Upper lobe of left lung (tissue), 6 donors: ENCODE measurements around the gene POLD2. TPM values are rescaled to one million over a fixed set of nuclear protein-coding genes. Genes with fewer than 3 reads are reported as not detected.

Experiments used
- ATAC-seq, 2 donors: fragments of 200-7000 bp; cut with Tn5 transposase; one replicate each; pipeline ENCODE4 v1.9.1; 2022; ENCODE audit warnings: mild to moderate bottlenecking in 2 of 2, moderate library complexity in 2 of 2; ENCODE audit not compliant: low FRiP score in 2 of 2
- DNase-seq, 2 donors: peaks; one replicate each; pipeline ENCODE4 v3.0.0-alpha.2; 2019 to 2020
- H3K27ac ChIP-seq, 4 donors: fragments of 200-600 bp; sonication (generic); one replicate each; pipeline ENCODE4 v1.5.1; 2016 to 2019
- H3K27me3 ChIP-seq, 4 donors: fragments of 200-600 bp; sonication (generic); one replicate each; pipeline ENCODE4 v1.5.1; 2017 to 2019
- H3K36me3 ChIP-seq, 4 donors: fragments of 200-600 bp; sonication (generic); one replicate each; pipeline ENCODE4 v1.5.1; 2016 to 2019
- H3K4me1 ChIP-seq, 4 donors: fragments of 200-600 bp; sonication (generic); one replicate each; pipeline ENCODE4 v1.5.1; 2018 to 2019
- H3K4me3 ChIP-seq, 4 donors: fragments of 200-600 bp; sonication (generic); one replicate each; pipeline ENCODE4 v1.5.1; 2017 to 2019; ENCODE audit warnings: mild to moderate bottlenecking in 2 of 4, moderate library complexity in 1 of 4
- H3K9me3 ChIP-seq, 4 donors: fragments of 200-600 bp; sonication (generic); one replicate each; pipeline ENCODE4 v1.5.1; 2018 to 2019
- EP300 ChIP-seq, 4 donors: sonication (generic); formaldehyde crosslinking; IDR thresholded peaks; one replicate each; pipeline ENCODE4 v1.5.1; 2017; ENCODE audit warnings: antibody characterized with exemption in 4 of 4, control low read depth in 2 of 4
- POLR2A ChIP-seq, 4 donors: fragments of 450-650 bp; IDR thresholded peaks; one replicate each; pipeline ENCODE4 v1.5.1; 2016 to 2017; ENCODE audit warnings: antibody characterized with exemption in 4 of 4, mild to moderate bottlenecking in 2 of 4
- POLR2AphosphoS5 ChIP-seq, 2 donors: sonication (generic); formaldehyde crosslinking; IDR thresholded peaks; one replicate each; pipeline ENCODE4 v1.5.1; 2017; ENCODE audit warnings: antibody characterized with exemption in 2 of 2
- WGBS, 2 donors: methylation state at CpG; one replicate each; pipeline ENCODE4 v1.1.5; 2017 to 2018; 5-methylcytosine and 5-hydroxymethylcytosine counted together
- total RNA-seq, 6 donors: library from RNA; depleted of rRNA in 4 of 6; stranded (reverse); fragments of >200 nt in 4 of 6; gene quantifications; one replicate each; pipeline versions ENCODE4 v1.1.0 to v1.2.1, GENCODE V29; 2016 to 2021
- TF ChIP-seq, protein P1 (sequence below), 6 experiments: fragments of 450-650 bp in 4 of 6; fragments of 200-600 bp in 2 of 6; sonication (generic) in 2 of 6; IDR thresholded peaks; one replicate each; pipeline ENCODE4 v1.5.1; 2016 to 2019; ENCODE audit warnings: antibody characterized with exemption in 6 of 6
- donor health status: DM: no; HTN: no; CAD: no; lungs with moderate emphysema.
- donor health status: DM: no; HTN: yes; CAD: no; lungs with severe emphysema.

The POLD2 gene
- total RNA-seq, 6 donors from 2014 or later, result 27.2 to 70.1 (median 52.5) TPM

DNA sequence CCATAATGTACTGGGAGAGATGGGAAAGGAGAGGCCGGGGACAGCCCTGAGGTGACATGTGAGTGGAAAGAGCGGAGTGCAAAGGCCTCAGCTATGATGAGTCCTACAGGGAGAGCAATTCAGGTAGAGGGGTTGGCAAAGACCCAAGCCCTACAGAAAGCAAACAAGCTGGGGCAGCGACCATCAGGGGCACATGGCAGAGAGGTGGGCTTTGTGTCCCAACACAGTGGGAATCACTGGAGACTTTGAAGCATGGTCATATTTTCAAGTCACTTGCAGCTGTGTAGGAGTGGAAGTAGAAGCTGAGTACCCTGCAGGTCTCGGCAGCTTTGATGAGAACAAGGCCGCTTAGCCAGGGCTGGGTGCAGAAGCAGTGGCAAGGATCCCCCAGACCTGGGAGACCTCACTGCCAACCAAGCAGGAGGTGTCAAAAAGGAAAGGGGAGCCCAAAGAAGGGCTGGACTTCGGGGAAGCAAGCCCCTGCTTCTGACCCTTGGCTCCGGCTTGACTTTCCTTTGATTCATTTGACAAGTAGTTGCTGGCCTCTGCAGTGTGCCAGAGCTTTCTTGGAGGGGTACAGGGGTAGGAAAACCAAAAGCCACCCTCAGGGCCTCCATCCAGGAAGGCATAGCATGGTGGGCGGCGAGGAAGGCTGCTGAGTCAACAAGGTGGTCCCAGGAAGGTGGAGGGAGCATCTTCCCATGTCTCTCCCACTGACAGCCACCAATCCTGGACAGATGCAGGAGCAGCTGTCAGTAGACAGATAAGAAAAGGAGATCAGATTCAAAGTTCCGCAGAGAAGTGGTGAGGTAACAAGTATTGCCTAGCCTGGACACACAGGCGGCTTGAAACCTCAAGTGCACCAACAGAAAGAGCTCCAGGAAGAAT is 56.0 kb downstream of the POLD2 start:
- H3K36me3 ChIP-seq, result peaks cover 0 to 5% (median under 1%) of the 10 kb centered on the region in 4 donors
- ATAC-seq (no peak), DNase-seq (peak in 1 of 2 donors; percentile 18)
- WGBS, 2 donors, result 84 to 85% methylated on average over 11 of the region's 11 CpGs
- H3K27ac ChIP-seq, result no peak overlapping the region
- H3K4me3 ChIP-seq, result no peak overlapping the region
- H3K27me3 ChIP-seq, result no peaks in the 10 kb centered on the region
- H3K9me3 ChIP-seq, result no peaks in the 10 kb centered on the region
- TF ChIP-seq, protein P1, sequence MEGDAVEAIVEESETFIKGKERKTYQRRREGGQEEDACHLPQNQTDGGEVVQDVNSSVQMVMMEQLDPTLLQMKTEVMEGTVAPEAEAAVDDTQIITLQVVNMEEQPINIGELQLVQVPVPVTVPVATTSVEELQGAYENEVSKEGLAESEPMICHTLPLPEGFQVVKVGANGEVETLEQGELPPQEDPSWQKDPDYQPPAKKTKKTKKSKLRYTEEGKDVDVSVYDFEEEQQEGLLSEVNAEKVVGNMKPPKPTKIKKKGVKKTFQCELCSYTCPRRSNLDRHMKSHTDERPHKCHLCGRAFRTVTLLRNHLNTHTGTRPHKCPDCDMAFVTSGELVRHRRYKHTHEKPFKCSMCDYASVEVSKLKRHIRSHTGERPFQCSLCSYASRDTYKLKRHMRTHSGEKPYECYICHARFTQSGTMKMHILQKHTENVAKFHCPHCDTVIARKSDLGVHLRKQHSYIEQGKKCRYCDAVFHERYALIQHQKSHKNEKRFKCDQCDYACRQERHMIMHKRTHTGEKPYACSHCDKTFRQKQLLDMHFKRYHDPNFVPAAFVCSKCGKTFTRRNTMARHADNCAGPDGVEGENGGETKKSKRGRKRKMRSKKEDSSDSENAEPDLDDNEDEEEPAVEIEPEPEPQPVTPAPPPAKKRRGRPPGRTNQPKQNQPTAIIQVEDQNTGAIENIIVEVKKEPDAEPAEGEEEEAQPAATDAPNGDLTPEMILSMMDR (IDR thresholded peaks at IDR 0.05), result no peak
- TF ChIP-seq EP300 (IDR thresholded peaks at IDR 0.05), result no peak
- no peak for TF ChIP-seq POLR2AphosphoS5 (IDR thresholded peaks at IDR 0.05)
- TF ChIP-seq POLR2A (IDR thresholded peaks at IDR 0.05), result no peak
- peaks cover 11 to 39% (median 26%) of the 10 kb centered on the region in 4 donors for H3K4me1 ChIP-seq

DNA sequence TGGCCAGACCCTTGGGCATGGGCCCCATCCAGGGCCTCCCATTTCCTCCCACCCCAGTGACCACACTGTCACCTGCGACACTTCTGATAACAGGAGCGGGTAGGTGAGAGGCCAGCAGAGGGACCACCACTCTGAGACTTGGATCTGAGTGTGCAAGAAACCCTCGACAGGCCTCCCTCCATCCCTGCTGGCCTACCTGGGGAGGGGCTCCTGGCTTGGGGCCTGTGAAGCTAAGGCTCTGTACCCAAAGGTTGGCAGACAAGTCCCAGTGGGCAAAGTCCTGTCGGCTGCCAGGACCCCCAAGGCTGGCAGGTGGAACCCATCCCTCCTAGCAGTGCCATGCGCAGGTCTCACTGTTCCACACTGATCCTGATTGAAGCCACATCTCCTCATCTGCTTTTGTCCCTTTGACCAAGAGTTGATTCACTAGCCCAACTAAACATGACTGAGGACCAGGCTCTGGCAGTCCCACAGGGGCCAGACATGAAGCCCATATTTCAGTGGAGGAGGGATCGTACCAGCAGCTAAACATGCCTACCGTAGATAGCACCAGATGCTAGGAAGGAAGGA is 56.8 kb downstream of the POLD2 start:
- ATAC-seq, result peak in 1 of 2 donors; percentile 1
- TF ChIP-seq, protein P1 (IDR thresholded peaks at IDR 0.05), result no peak
- no peak for TF ChIP-seq POLR2AphosphoS5 (IDR thresholded peaks at IDR 0.05)
- TF ChIP-seq POLR2A (IDR thresholded peaks at IDR 0.05), result no peak
- TF ChIP-seq EP300 (IDR thresholded peaks at IDR 0.05), result no peak
- Histone ChIP-seq H3K4me1 (peaks cover 11 to 31% (median 22%) of the 10 kb centered on the region in 4 donors), H3K36me3 (peaks cover 0 to 12% (median 8%) of the 10 kb centered on the region in 4 donors), H3K9me3 (no peaks in the 10 kb centered on the region), H3K27ac (no peak overlapping the region), H3K27me3 (no peaks in the 10 kb centered on the region), H3K4me3 (no peak overlapping the region)
- peak in 1 of 2 donors; percentile 19 for DNase-seq
- WGBS, 2 donors, result 58 to 65% methylated on average over 5 to 6 of the region's 7 CpGs

DNA sequence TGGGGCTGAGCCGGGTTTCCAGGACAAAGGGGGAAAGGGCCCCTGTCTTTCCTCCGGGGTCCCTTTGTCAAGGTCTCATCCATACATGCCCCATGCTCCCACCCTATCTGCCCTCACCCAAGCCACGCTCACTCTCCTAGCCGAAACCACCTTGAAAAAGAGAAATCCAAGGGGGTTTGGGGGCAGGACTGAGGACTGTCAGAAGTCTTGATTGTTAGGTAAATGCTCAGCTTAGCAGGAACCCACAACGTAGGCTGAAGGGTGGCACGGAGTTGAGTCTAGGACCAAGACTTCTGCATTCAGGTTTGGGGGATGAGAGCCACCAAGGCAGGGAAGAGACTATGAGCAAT is 57.3 kb downstream of the POLD2 start:
- Histone ChIP-seq H3K27me3 (no peaks in the 10 kb centered on the region), H3K9me3 (no peaks in the 10 kb centered on the region), H3K4me3 (no peak overlapping the region), H3K27ac (no peak overlapping the region), H3K36me3 (peaks cover 2 to 17% (median 13%) of the 10 kb centered on the region in 4 donors), H3K4me1 (peaks cover 11 to 27% (median 22%) of the 10 kb centered on the region in 4 donors)
- TF ChIP-seq POLR2A (IDR thresholded peaks at IDR 0.05), result no peak
- TF ChIP-seq EP300 (IDR thresholded peaks at IDR 0.05), result no peak
- TF ChIP-seq POLR2AphosphoS5 (IDR thresholded peaks at IDR 0.05), result no peak
- TF ChIP-seq, protein P1 (IDR thresholded peaks at IDR 0.05), result no peak
- DNase-seq (no peak), ATAC-seq (no peak)
- WGBS, 2 donors, result 35 to 58% methylated on average over 6 of the region's 6 CpGs

DNA sequence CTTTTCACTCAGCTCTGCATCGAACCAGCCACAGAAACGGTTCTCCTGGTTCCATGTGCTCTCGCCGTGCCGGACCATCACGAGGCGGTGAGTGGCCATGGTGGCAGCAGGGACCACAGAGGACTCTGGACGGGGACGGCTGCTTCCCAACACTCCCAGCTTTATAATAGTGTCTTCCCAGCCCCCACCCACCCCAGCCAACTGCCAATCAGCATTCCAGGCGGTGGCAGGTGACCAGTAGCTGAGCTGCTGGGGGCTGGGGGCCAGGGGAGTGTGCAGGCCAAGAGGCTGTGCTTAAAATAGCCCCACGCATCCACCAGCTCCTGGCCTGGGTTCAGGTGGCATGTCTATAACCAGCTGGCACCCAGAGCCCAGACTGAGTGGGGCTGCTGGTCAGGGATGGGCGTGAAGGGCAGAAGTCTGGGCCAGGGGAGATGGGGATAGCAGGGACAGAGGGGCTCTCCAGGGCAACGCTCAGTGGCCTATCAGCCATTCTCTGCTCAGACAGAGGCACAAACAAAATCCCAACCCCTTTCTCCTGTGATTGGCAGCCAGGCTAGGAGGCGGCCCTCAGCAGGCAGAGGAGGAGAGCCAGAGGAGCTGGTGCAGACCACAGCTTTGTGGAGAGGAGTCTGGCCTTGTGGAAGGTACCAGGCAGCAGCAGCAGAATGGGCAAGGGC is 57.8 kb downstream of the POLD2 start, which contains the start of gene PGAM2:
Gene PGAM2, minus strand, starts transcription at position 137 of the 680 bp plus-strand sequence. Its CDS starts 38 bp downstream, at position 99.
- Histone ChIP-seq H3K27ac (no peak within 1 kb of the TSS), H3K36me3 (peaks cover 6 to 22% (median 18%) of the 10 kb centered on the region in 4 donors), H3K9me3 (no peaks in the 10 kb centered on the region), H3K4me1 (peaks cover 11 to 26% (median 22%) of the 10 kb centered on the region in 4 donors), H3K4me3 (no peak within 1 kb of the TSS), H3K27me3 (no peaks in the 10 kb centered on the region)
- WGBS, 2 donors, result 23 to 26% methylated on average over 2 to 13 of the region's 14 CpGs
- ATAC-seq (peak; percentile 3 to 34), DNase-seq (peak in 1 of 2 donors; percentile 19)
- TF ChIP-seq EP300 (IDR thresholded peaks at IDR 0.05) (no peak), POLR2A (IDR thresholded peaks at IDR 0.05) (no peak), POLR2AphosphoS5 (IDR thresholded peaks at IDR 0.05) (no peak)
- TF ChIP-seq, protein P1 (IDR thresholded peaks at IDR 0.05), result no peak
